ENCODE results near the gene LNPEP. TPM values are rescaled to one million over a fixed set of nuclear protein-coding genes. Genes with fewer than 3 reads are reported as not detected.

Gene LNPEP
- total and polyA plus RNA-seq, 4 donors = 4.6 to 78.9 (median 19.0) TPM

DNA sequence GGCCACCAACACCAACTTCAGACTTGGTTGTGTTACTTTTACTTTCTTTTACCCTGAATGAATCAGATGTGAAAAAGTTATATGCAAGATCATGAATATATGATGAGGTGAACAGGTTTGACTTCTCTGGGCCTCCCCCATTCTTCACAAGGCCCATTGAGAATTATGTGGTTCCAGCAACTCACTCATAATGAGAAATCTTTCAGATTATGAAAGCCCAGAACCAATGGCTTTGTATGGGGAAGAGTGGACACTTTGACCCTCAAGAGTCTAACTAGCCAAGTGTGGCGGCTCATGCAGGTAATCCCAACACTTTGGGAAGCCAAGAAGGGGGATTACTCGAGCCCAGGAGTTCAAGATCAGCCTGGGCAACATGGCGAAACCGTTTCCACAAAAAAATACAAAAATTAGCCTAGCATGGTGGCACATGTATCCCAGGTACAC is 16.1 kb upstream of the LNPEP start:
- H3K9ac ChIP-seq (ENCODE audit: insufficient read depth in 1 of 2, low read length in 2 of 2) = no peak overlapping the region
- DNase-seq = no peak
- no peaks in the 10 kb centered on the region for H3K27me3 ChIP-seq (ENCODE audit: control insufficient read depth in 3 of 3, insufficient read depth in 3 of 3, low read length in 2 of 3)
- WGBS, 2 donors = 95% methylated on average over 4 of the region's 4 CpGs
- TF ChIP-seq, protein P1, sequence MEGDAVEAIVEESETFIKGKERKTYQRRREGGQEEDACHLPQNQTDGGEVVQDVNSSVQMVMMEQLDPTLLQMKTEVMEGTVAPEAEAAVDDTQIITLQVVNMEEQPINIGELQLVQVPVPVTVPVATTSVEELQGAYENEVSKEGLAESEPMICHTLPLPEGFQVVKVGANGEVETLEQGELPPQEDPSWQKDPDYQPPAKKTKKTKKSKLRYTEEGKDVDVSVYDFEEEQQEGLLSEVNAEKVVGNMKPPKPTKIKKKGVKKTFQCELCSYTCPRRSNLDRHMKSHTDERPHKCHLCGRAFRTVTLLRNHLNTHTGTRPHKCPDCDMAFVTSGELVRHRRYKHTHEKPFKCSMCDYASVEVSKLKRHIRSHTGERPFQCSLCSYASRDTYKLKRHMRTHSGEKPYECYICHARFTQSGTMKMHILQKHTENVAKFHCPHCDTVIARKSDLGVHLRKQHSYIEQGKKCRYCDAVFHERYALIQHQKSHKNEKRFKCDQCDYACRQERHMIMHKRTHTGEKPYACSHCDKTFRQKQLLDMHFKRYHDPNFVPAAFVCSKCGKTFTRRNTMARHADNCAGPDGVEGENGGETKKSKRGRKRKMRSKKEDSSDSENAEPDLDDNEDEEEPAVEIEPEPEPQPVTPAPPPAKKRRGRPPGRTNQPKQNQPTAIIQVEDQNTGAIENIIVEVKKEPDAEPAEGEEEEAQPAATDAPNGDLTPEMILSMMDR (IDR thresholded peaks at IDR 0.05; ENCODE audit: control extremely low read depth, extremely low read depth) = no peak
- no peak overlapping the region for H3K27ac ChIP-seq (ENCODE audit: low read depth in 1 of 2, low read length in 1 of 2)
- no peaks in the 10 kb centered on the region for H3K4me1 ChIP-seq (ENCODE audit: control insufficient read depth in 5 of 5, insufficient read depth in 5 of 5, low read length in 5 of 5)
- peaks cover 0 to 5% (median 2%) of the 10 kb centered on the region in 4 donors for H3K36me3 ChIP-seq (ENCODE audit: control insufficient read depth in 4 of 4, insufficient read depth in 4 of 4, low read length in 4 of 4)
- H3K4me3 ChIP-seq = no peak overlapping the region
- ATAC-seq (ENCODE audit: insufficient read depth, low FRiP score) = no peak
- no peaks in the 10 kb centered on the region for H3K9me3 ChIP-seq (ENCODE audit: control insufficient read depth in 4 of 4, insufficient read depth in 3 of 4, low read length in 3 of 4)

DNA sequence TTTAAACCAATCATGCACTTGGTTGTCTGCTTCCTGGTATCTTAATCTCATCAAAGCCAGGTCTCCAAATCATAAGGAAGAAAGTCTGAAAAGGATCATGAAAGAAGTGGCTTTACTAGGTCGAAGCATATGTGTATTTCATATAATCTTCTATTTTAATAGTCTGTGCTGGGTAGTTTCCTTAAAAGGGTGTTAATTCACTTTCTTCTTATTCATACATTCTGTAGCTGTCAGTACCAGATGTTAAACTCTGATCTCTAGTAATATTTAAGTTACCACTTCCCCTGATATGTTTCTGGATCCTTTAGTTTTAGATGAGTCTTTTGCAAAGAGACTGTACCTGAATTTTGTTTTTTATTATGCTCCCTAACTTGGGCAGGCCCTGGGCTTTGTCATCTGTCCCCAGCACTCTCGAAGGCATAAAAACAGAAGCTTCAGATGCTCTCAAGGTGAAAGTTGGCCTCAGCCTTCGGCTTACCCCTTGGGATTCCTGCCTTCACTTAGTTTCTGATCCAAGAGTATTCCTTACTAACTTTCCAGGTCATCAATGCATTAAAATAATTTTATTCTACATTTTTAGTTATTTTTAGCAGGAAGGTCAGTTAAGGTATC is 15.0 kb upstream of the LNPEP start:
- WGBS, 2 donors = 68 to 82% methylated on average over 3 of the region's 3 CpGs

DNA sequence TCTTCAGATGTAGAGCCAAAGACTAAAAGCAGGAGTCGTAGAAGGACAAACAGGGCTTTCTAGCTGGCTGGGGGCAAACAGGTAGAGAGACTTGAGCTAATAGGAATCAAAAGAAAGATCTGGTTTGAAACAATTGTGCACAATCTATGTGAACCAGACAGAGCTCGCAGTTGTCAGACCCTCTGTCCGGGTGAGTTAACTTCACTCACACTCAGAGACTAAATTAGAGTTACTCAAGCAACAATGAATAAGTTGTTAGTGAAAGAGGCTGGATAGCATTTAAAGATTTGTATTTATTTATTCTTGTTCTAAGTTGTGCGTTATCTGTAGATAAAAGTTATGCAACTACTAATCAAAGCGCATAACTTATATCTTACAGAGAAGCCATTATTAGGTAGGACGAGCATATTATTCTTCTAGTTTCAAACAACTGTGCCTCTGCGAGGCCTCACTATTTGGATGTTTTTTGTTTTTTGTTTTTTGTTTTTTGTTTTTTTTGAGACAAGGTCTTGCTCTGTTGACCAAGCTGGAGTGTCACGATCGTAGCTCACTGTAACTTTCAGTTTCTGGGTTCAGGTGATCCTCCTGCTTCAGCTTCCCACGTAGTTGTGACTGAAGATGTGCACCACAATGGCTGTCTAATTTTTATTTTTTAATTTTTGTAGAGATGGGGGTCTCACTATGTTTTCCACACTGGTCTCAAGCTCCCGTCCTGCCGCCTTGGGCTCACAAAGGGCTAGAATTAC is 13.2 kb upstream of the LNPEP start:
- WGBS, 2 donors = 92 to 94% methylated on average over 12 of the region's 12 CpGs
- H3K4me1 ChIP-seq (ENCODE audit: control insufficient read depth in 5 of 5, insufficient read depth in 5 of 5, low read length in 5 of 5) = no peaks in the 10 kb centered on the region
- TF ChIP-seq, protein P1 (IDR thresholded peaks at IDR 0.05; ENCODE audit: control extremely low read depth, extremely low read depth) = no peak

More for the DNA sequence above, 15.0 kb upstream of the LNPEP start:
- peak overlapping the region in 1 of 2 donors; percentile 28 for H3K9ac ChIP-seq (ENCODE audit: insufficient read depth in 1 of 2, low read length in 2 of 2)
- TF ChIP-seq, protein P1 (IDR thresholded peaks at IDR 0.05; ENCODE audit: control extremely low read depth, extremely low read depth) = no peak
- H3K4me1 ChIP-seq (ENCODE audit: control insufficient read depth in 5 of 5, insufficient read depth in 5 of 5, low read length in 5 of 5) = no peaks in the 10 kb centered on the region
- H3K27me3 ChIP-seq (ENCODE audit: control insufficient read depth in 3 of 3, insufficient read depth in 3 of 3, low read length in 2 of 3) = no peaks in the 10 kb centered on the region
- no peak for DNase-seq
- no peaks in the 10 kb centered on the region for H3K9me3 ChIP-seq (ENCODE audit: control insufficient read depth in 4 of 4, insufficient read depth in 3 of 4, low read length in 3 of 4)
- ATAC-seq (ENCODE audit: insufficient read depth, low FRiP score) = no peak
- no peak overlapping the region for H3K4me3 ChIP-seq
- H3K27ac ChIP-seq (ENCODE audit: low read depth in 1 of 2, low read length in 1 of 2) = peak overlapping the region in 1 of 2 donors; percentile 33
- peaks cover 0 to 4% (median 2%) of the 10 kb centered on the region in 4 donors for H3K36me3 ChIP-seq (ENCODE audit: control insufficient read depth in 4 of 4, insufficient read depth in 4 of 4, low read length in 4 of 4)

More for the DNA sequence above, 13.2 kb upstream of the LNPEP start:
- Histone ChIP-seq H3K36me3 (ENCODE audit: control insufficient read depth in 4 of 4, insufficient read depth in 4 of 4, low read length in 4 of 4) (peaks cover 0 to 4% (median 1%) of the 10 kb centered on the region in 4 donors), H3K9me3 (ENCODE audit: control insufficient read depth in 4 of 4, insufficient read depth in 3 of 4, low read length in 3 of 4) (no peaks in the 10 kb centered on the region), H3K27ac (ENCODE audit: low read depth in 1 of 2, low read length in 1 of 2) (peak overlapping the region in 1 of 2 donors; percentile 33), H3K4me3 (no peak overlapping the region), H3K27me3 (ENCODE audit: control insufficient read depth in 3 of 3, insufficient read depth in 3 of 3, low read length in 2 of 3) (no peaks in the 10 kb centered on the region), H3K9ac (ENCODE audit: insufficient read depth in 1 of 2, low read length in 2 of 2) (no peak overlapping the region)
- peak in 2 of 3 donors; percentile 32 to 65 for DNase-seq
- no peak for ATAC-seq (ENCODE audit: insufficient read depth, low FRiP score)

Data from lung (tissue), 12 donors.